Mesendoderm (in vitro differentiated cells): ENCODE measurements around the gene ARF6.
A peak's percentile ranks its signal among the peaks of the same experiment; 100 is the strongest.
"Not testable (repeated sequence)": the region's sequence is repeated elsewhere in the genome, so short reads cannot be mapped to it uniquely, and the experiment has no call there.

ENCODE experiments used
- DNase-seq: peaks from one replicate; pipeline ENCODE4 v3.0.0; 2013
- H2AK5ac ChIP-seq: 2 replicates; pipeline ENCODE4 v1.6.1; 2013; ENCODE audit warnings: low read length, inconsistent platforms
- H2BK120ac ChIP-seq: 2 replicates; pipeline ENCODE4 v1.6.1; 2013; ENCODE audit warnings: low read depth, mild to moderate bottlenecking, low read length, moderate library complexity, mixed read lengths
- H2BK15ac ChIP-seq: replicated peaks from 2 replicates; pipeline ENCODE4 v1.6.1; 2013; ENCODE audit warnings: low read depth, mild to moderate bottlenecking, moderate library complexity
- H2BK5ac ChIP-seq: 2 replicates; pipeline ENCODE4 v1.6.1; 2013; ENCODE audit warnings: low read length, inconsistent platforms
- H3K18ac ChIP-seq: 2 replicates; pipeline ENCODE4 v1.6.1; 2013; ENCODE audit warnings: mild to moderate bottlenecking, low read length, mixed read lengths
- H3K23ac ChIP-seq: one replicate; pipeline ENCODE4 v1.6.1; 2013; ENCODE audit warnings: low read length
- H3K27ac ChIP-seq: 2 replicates; pipeline ENCODE4 v1.5.1; 2013; ENCODE audit warnings: low read depth, mild to moderate bottlenecking, inconsistent platforms, low read length, moderate library complexity
- H3K27me3 ChIP-seq: 2 replicates; pipeline ENCODE4 v1.6.1; 2013; ENCODE audit warnings: low read length, control low read depth, mild to moderate bottlenecking, inconsistent platforms; ENCODE audit not compliant: insufficient read depth, poor library complexity
- H3K36me3 ChIP-seq: 2 replicates; pipeline ENCODE4 v1.6.1; 2013; ENCODE audit warnings: low read length, inconsistent platforms; ENCODE audit not compliant: control insufficient read depth, insufficient read depth
- H3K4ac ChIP-seq: one replicate; pipeline ENCODE4 v1.6.1; 2013; ENCODE audit warnings: low read depth, mild to moderate bottlenecking, low read length, moderate library complexity
- H3K4me1 ChIP-seq: 2 replicates; pipeline ENCODE4 v1.6.1; 2013; ENCODE audit warnings: low read depth, low read length, inconsistent platforms; ENCODE audit not compliant: control insufficient read depth
- H3K4me2 ChIP-seq: 2 replicates; pipeline ENCODE4 v1.6.1; 2013; ENCODE audit warnings: low read length
- H3K4me3 ChIP-seq: 2 replicates; pipeline ENCODE4 v1.5.1; 2013; ENCODE audit warnings: mild to moderate bottlenecking, low read length
- H3K56ac ChIP-seq: one replicate; pipeline ENCODE4 v1.6.1; 2013; ENCODE audit warnings: low read length
- H3K79me1 ChIP-seq: 2 replicates; pipeline ENCODE4 v1.6.1; 2013; ENCODE audit warnings: low read length, inconsistent platforms
- H3K79me2 ChIP-seq: 2 replicates; pipeline ENCODE4 v1.6.1; 2013; ENCODE audit warnings: mild to moderate bottlenecking, low read length; ENCODE audit not compliant: control insufficient read depth, insufficient read depth
- H3K9ac ChIP-seq: 2 replicates; pipeline ENCODE4 v1.6.1; 2013; ENCODE audit warnings: low read length, inconsistent platforms
- H4K5ac ChIP-seq: one replicate; pipeline ENCODE4 v1.6.1; 2013; ENCODE audit warnings: low read length
- H4K8ac ChIP-seq: one replicate; pipeline ENCODE4 v1.6.1; 2013; ENCODE audit warnings: low read depth, mild to moderate bottlenecking, control low read depth, low read length, moderate library complexity
- WGBS: extraction: QIAGEN DNeasy Blood & Tissue Kit; methylation state at CpG from one replicate; pipeline ENCODE4 v1.1.7; 2013; ENCODE audit warnings: low lambda C conversion rate, missing lambda C conversion rate; ENCODE audit not compliant: insufficient coverage; ENCODE audit errors: extremely low coverage; 5-methylcytosine and 5-hydroxymethylcytosine counted together

Gene ARF6

GRCh38 chr14:49896966-49897365, 4.1 kb downstream of the ARF6 start:
- no CpG with 5 or more reads among the region's 5 CpGs for WGBS

GRCh38 chr14:49897414-49897813, 4.5 kb downstream of the ARF6 start:
- Histone ChIP-seq H4K8ac (no peak overlapping the region), H3K27me3 (no peaks in the 10 kb centered on the region), H3K79me2 (peaks cover 32% of the 10 kb centered on the region), H3K4me1 (no peaks in the 10 kb centered on the region), H2BK120ac (no peak overlapping the region), H3K27ac (no peak overlapping the region), H4K5ac (no peak overlapping the region), H3K36me3 (no peaks in the 10 kb centered on the region), H2BK15ac (no peak overlapping the region), H3K4ac (no peak overlapping the region), H3K23ac (no peak overlapping the region), H3K18ac (no peak overlapping the region), H3K4me3 (no peak overlapping the region), H3K56ac (no peak overlapping the region), H3K4me2 (no peak overlapping the region), H3K9ac (no peak overlapping the region), H2BK5ac (no peak overlapping the region), H3K79me1 (no peaks in the 10 kb centered on the region), H2AK5ac (no peak overlapping the region)
- no CpG with 5 or more reads among the region's 1 CpG for WGBS
- DNase-seq, result no peak

More at GRCh38 chr14:49896966-49897365, 4.1 kb downstream of the ARF6 start:
- Histone ChIP-seq H3K18ac (no peak overlapping the region), H3K56ac (peak overlapping the region; percentile 42), H2BK120ac (no peak overlapping the region), H3K4me2 (no peak overlapping the region), H3K4me1 (peaks cover under 1% of the 10 kb centered on the region), H2BK5ac (no peak overlapping the region), H3K27ac (no peak overlapping the region), H3K4me3 (no peak overlapping the region), H3K27me3 (no peaks in the 10 kb centered on the region), H4K8ac (no peak overlapping the region), H4K5ac (no peak overlapping the region), H2AK5ac (no peak overlapping the region), H3K79me1 (no peaks in the 10 kb centered on the region), H3K4ac (no peak overlapping the region), H3K23ac (no peak overlapping the region), H3K9ac (no peak overlapping the region), H3K36me3 (no peaks in the 10 kb centered on the region), H2BK15ac (no peak overlapping the region), H3K79me2 (peaks cover 32% of the 10 kb centered on the region)
- no peak for DNase-seq

- H3K23ac ChIP-seq, result no peak overlapping the region
- H4K5ac ChIP-seq, result no peak overlapping the region
- H3K56ac ChIP-seq, result no peak overlapping the region
- no peak overlapping the region for H2BK15ac ChIP-seq
- no peak overlapping the region for H3K27ac ChIP-seq
- H3K79me2 ChIP-seq, result peaks cover 31% of the 10 kb centered on the region
- H2AK5ac ChIP-seq, result no peak overlapping the region
- H3K36me3 ChIP-seq, result no peaks in the 10 kb centered on the region
- H3K27me3 ChIP-seq, result no peaks in the 10 kb centered on the region
- H3K4ac ChIP-seq, result no peak overlapping the region
- no peak overlapping the region for H3K4me3 ChIP-seq
- H3K18ac ChIP-seq, result no peak overlapping the region
- H3K79me1 ChIP-seq, result no peaks in the 10 kb centered on the region
- DNase-seq, result peak; percentile 9
- H3K4me1 ChIP-seq, result no peaks in the 10 kb centered on the region
- no peak overlapping the region for H2BK5ac ChIP-seq
- H3K4me2 ChIP-seq, result no peak overlapping the region
- WGBS, result no CpG with 5 or more reads among the region's 1 CpG
- no peak overlapping the region for H3K9ac ChIP-seq
- H2BK120ac ChIP-seq, result no peak overlapping the region
- H4K8ac ChIP-seq, result no peak overlapping the region
These were observed 5.1 kb downstream of the ARF6 start for GRCh38 chr14:49897965-49898364.

GRCh38 chr14:49898485-49898884, 5.6 kb downstream of the ARF6 start:
- Histone ChIP-seq H3K4ac (no peak overlapping the region), H3K4me1 (no peaks in the 10 kb centered on the region), H3K23ac (no peak overlapping the region), H4K5ac (no peak overlapping the region), H3K27ac (no peak overlapping the region), H2BK15ac (no peak overlapping the region), H3K18ac (no peak overlapping the region), H3K4me3 (no peak overlapping the region), H3K27me3 (no peaks in the 10 kb centered on the region), H2BK5ac (no peak overlapping the region), H2AK5ac (no peak overlapping the region), H3K79me2 (peaks cover 26% of the 10 kb centered on the region), H2BK120ac (no peak overlapping the region), H3K4me2 (no peak overlapping the region), H4K8ac (no peak overlapping the region), H3K56ac (no peak overlapping the region), H3K36me3 (no peaks in the 10 kb centered on the region), H3K79me1 (no peaks in the 10 kb centered on the region), H3K9ac (no peak overlapping the region)
- no peak for DNase-seq
- whole genome bisulfite sequencing, result 100% methylated on average over 1 of the region's 2 CpGs

- no peak overlapping the region for H2BK15ac ChIP-seq
- no peak overlapping the region for H2BK5ac ChIP-seq
- H3K9ac ChIP-seq, result no peak overlapping the region
- H3K27ac ChIP-seq, result no peak overlapping the region
- H3K56ac ChIP-seq, result no peak overlapping the region
- no peak overlapping the region for H4K5ac ChIP-seq
- H3K79me1 ChIP-seq, result no peaks in the 10 kb centered on the region
- no peak overlapping the region for H3K23ac ChIP-seq
- no peak overlapping the region for H3K4me3 ChIP-seq
- no peaks in the 10 kb centered on the region for H3K4me1 ChIP-seq
- no peak overlapping the region for H3K18ac ChIP-seq
- H3K4me2 ChIP-seq, result no peak overlapping the region
- no peaks in the 10 kb centered on the region for H3K27me3 ChIP-seq
- H3K36me3 ChIP-seq, result no peaks in the 10 kb centered on the region
- no peak overlapping the region for H4K8ac ChIP-seq
- DNase-seq, result no peak
- H3K79me2 ChIP-seq, result peaks cover 4% of the 10 kb centered on the region
- no CpG with 5 or more reads among the region's 1 CpG for WGBS
- H2BK120ac ChIP-seq, result no peak overlapping the region
- no peak overlapping the region for H2AK5ac ChIP-seq
- no peak overlapping the region for H3K4ac ChIP-seq
These were observed 8.1 kb downstream of the ARF6 start for GRCh38 chr14:49900973-49901372.

- not testable (repeated sequence) for H2BK5ac ChIP-seq, H2BK15ac ChIP-seq, H3K4me1 ChIP-seq, H4K5ac ChIP-seq, H3K9ac ChIP-seq, H3K56ac ChIP-seq, H3K4me2 ChIP-seq, H3K4me3 ChIP-seq, H3K18ac ChIP-seq, H2AK5ac ChIP-seq, H3K79me2 ChIP-seq, H3K27me3 ChIP-seq, H2BK120ac ChIP-seq, H3K79me1 ChIP-seq, H3K36me3 ChIP-seq, H4K8ac ChIP-seq, H3K4ac ChIP-seq, DNase-seq, H3K27ac ChIP-seq, H3K23ac ChIP-seq
- no CpG with 5 or more reads among the region's 24 CpGs for WGBS
These were observed 9.9 kb downstream of the ARF6 start for GRCh38 chr14:49902679-49903246.
